NT2/D1 (cell line): ENCODE results near the gene KCNJ6.

Experiments
- SUZ12 ChIP-seq: IDR thresholded peaks from 2 replicates; pipeline ENCODE4 v1.6.1; 2011; ENCODE audit not compliant: insufficient read length, insufficient read depth; ENCODE audit errors: extremely low read depth
- YY1 ChIP-seq: IDR thresholded peaks from 2 replicates; pipeline ENCODE4 v1.6.1; 2011; ENCODE audit not compliant: insufficient read length, insufficient read depth

DNA sequence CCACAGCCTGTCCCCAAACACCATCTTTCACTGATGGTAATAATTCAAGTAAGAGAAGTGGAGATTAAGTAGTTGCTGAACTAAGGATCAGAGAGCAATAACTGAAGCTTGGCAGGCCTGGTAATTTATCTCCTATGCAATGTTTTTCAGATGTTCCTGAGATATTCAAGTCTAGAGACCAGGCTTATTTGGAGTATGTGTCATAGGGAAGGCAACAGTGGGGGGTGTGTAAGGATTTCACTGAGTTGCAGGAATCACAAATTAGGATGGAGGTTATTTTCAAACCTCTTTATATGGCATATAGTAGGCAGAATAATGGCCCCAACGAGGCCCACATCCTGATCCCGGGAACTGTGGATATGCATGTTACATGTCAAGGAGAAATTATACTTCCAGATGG, 171.7 kb downstream of the KCNJ6 start:
- TF ChIP-seq SUZ12 (no peak), YY1 (no peak)
